Jurkat, Clone E6-1 (cell line): ENCODE data around the gene SERPINB10. TPM values are rescaled to one million over a fixed set of nuclear protein-coding genes. Genes with fewer than 3 reads are reported as not detected.

Source experiments
- DNase-seq: peaks from one replicate; pipeline ENCODE4 v3.0.0-alpha.2; 2011; ENCODE audit warnings: low read depth, low spot score
- H3K4me3 ChIP-seq: 2 replicates; pipeline ENCODE4 v1.5.1; 2011; ENCODE audit warnings: mild to moderate bottlenecking, low read length, control low read depth, moderate library complexity
- polyA plus RNA-seq: library from polyadenylated mRNA; unstranded; fragments of >200 nt; gene quantifications from one replicate; pipeline ENCODE4 v1.2.1, GENCODE V29; 2012; ENCODE audit warnings: missing spikeins; ENCODE audit not compliant: insufficient read length, insufficient read depth

SERPINB10 gene
- not detected for polyA plus RNA-seq

DNA sequence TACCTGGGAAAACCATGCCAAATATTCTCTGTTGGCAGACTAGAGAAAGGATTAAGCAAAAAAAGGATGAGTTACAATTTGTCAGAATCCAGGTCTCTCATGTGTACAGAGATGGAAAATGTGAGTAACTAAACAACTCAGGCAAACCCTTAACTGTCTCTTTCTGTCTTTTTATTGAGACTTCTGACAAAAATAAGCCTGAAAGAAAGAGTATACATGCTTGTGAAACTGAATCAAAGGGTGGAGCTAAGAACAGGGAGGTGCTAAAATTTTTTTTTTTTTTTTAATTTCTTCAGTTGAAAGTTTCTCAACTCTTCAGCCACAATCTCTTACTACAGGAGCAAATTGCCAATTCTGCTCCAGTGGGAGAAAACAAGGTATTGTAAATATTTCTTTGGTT is at the start of gene SERPINB10:
SERPINB10 (plus strand) TSS at position 295 of the 400 bp plus-strand sequence. CDS start 7,553 bp downstream, outside the sequence.
- H3K4me3 ChIP-seq = no peak within 1 kb of the TSS
- DNase-seq = no peak

GRCh38 chr18:63858456-63858855 is 49.3 kb upstream of the SERPINB10 start:
- no peak for DNase-seq
- H3K4me3 ChIP-seq = no peak overlapping the region

GRCh38 chr18:63859781-63860475 is 47.8 kb upstream of the SERPINB10 start:
- no peak overlapping the region for H3K4me3 ChIP-seq
- DNase-seq = no peak

GRCh38 chr18:63860531-63860930 is 47.2 kb upstream of the SERPINB10 start:
- H3K4me3 ChIP-seq = no peak overlapping the region
- no peak for DNase-seq

GRCh38 chr18:63867368-63868125 is 40.2 kb upstream of the SERPINB10 start:
- DNase-seq = no peak
- no peak overlapping the region for H3K4me3 ChIP-seq

GRCh38 chr18:63868546-63868945 is 39.2 kb upstream of the SERPINB10 start:
- DNase-seq = no peak
- no peak overlapping the region for H3K4me3 ChIP-seq

- no peak overlapping the region for H3K4me3 ChIP-seq
- DNase-seq = peak; percentile 35
Observed at GRCh38 chr18:63869374-63869773, 38.4 kb upstream of the SERPINB10 start.

GRCh38 chr18:63869851-63870250 is 37.9 kb upstream of the SERPINB10 start:
- no peak overlapping the region for H3K4me3 ChIP-seq
- DNase-seq = no peak

- no peak for DNase-seq
- no peak overlapping the region for H3K4me3 ChIP-seq
Observed at GRCh38 chr18:63871836-63872235, 35.9 kb upstream of the SERPINB10 start.

DNA sequence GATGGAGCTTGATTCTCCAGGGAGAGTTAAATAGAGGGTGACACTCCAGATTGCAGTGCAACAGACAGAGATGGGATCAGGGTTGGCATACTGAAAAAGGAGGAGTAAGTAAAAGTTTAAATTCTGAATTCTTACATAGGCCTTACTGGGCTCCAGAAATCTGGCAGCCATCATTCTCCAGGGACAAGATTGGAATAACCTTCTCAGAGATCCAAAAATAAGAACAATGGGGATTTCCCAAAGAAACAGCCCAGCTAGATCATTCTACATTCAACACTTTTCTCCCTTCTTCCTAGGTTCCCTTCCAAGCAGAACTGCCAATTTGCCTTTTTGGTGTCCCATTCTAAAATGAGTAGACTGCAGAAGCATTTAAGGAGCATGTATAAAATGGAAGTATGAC is 35.2 kb upstream of the SERPINB10 start:
- no peak for DNase-seq
- H3K4me3 ChIP-seq = no peak overlapping the region

DNA sequence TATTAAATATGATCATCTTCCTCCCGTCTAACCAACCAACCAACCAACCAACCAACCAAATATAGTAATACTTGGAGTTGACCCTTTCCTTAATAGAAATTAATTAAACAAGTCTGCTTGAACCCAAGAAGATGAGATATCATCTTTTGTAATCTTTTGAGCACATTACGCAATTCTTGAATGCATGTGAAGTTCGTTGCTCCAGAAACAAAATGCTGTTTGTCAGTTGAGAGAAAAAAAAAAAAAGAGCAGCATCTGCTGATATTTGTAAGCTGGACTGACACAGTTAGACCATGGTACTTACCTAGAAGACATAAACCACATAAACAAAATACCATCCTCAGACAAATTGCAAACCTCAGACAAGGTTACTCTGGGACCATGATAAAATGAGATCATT is 29.4 kb upstream of the SERPINB10 start:
- DNase-seq = no peak
- H3K4me3 ChIP-seq = no peak overlapping the region

- H3K4me3 ChIP-seq = no peak overlapping the region
- DNase-seq = no peak
Observed at GRCh38 chr18:63878925-63879324, 28.8 kb upstream of the SERPINB10 start.

DNA sequence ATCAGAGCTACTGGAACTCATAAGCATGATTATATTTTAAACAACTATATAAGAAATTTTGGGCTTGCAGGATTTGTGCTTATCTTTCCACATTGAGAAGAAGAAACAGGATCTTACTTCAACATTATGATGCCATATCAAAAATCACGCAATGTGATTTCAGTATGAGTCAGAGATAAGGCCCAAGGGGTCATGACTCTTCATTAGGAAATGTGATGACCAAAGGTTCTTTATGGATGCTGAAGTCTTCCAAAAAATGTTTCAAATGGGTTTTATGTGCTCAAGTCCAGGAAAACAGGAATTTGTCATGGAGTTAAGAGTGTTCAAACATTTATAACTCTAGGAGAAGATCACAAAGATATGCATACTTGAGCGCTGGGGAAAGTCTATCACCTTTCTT is 28.0 kb upstream of the SERPINB10 start:
- H3K4me3 ChIP-seq = no peak overlapping the region
- DNase-seq = no peak

DNA sequence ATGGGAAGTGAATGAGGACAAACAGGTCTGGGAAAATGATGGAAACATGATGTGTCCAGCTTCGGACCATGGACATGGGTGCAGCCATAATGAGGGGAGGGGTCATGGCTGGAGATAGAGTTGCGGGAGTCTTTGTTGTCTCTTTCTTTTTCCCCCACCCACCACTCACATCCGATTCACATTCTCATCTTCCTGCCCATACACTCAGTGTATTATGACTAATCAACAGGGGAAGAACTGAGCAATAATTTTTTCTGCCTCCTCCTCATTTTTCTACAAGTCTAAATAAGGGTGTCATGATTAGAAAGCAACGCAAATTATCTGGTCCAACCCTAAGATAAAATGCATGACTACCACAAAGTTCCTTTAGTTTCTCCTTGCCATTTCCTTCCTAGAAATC is 25.9 kb upstream of the SERPINB10 start:
- DNase-seq = no peak
- no peak overlapping the region for H3K4me3 ChIP-seq

- DNase-seq = no peak
- no peak overlapping the region for H3K4me3 ChIP-seq
Observed at GRCh38 chr18:63882333-63883141, 25.2 kb upstream of the SERPINB10 start.

DNA sequence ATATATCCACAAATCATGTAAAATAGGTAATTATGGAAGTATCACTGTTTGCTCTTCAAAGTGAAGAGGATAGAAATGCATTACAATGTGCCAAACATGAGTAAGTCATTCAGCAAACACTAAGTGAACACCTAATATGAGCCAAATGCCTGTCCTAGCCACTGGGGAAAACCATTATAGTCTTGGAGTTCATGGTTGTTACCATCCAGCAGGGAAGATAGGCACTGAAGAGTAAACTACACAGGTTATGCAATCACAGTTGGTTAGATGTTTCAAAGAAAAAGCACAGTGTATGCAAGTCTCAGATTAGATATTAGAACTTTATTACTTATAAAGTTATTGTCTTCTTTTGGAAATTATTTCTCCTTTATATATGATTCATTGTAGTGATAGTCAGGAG is 24.1 kb upstream of the SERPINB10 start:
- DNase-seq = no peak
- no peak overlapping the region for H3K4me3 ChIP-seq

DNA sequence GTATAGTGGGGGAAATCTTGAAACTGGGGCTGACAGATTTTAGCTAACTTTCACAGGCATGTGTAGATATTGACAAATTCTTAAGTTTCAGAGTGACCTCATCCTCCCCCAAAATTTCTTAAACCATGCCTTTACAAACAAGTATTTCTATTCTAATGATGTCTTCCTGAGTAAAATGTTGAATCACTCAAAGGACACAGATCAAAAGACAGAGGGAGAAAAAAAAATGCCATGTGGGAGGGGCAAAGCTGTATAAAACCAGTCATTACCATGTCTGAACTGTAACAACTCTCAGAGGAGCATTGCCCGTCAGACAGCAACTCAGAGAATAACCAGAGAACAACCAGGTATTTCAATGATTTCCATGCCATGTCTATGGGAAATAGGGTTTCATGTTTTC is 20.3 kb upstream of the SERPINB10 start, which contains the start of gene SERPINB2:
SERPINB2 (plus strand) TSS at position 282 of the 400 bp plus-strand sequence. CDS start 3,740 bp downstream, outside the sequence.
- no peak within 1 kb of the TSS for H3K4me3 ChIP-seq
- DNase-seq = peak; percentile 26

DNA sequence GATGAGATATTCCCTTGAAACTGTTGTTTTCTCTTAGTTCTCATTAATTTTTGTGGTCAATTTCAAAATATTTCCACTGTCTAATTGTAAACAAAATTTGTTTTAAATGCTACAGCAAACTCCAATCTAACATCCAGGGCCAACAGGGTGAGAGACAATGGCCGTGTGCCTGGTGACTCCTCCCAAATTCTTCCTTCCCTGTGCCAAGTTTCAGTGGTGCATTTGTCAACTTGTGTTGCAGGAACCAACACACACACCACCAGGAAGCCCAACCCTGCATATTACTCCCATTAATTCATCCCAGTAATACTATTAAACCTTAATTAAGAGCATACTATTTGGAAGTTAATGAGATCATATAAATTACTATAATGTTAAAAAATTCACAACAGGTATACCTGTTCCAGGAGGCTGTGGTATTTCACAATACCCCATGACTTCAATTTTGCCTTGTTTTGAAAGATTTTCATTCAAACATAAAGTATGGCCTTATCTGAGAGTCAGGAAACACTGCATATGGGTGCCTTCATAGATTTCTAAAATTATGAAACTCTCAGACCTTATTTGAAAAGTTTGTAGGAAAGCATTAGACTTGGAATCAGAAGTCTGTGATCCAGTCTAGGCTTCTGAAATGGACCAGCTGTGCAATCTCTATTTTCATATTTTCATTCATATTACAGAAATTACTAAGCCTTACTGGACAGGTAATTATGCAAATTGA is 19.1 kb upstream of the SERPINB10 start:
- no peak overlapping the region for H3K4me3 ChIP-seq
- DNase-seq = no peak

- no peak for DNase-seq
- no peak overlapping the region for H3K4me3 ChIP-seq
Observed at GRCh38 chr18:63889626-63890025, 18.1 kb upstream of the SERPINB10 start.
